ENCODE results near the gene DST.
"Not testable (repeated sequence)": the region's sequence is repeated elsewhere in the genome, so short reads cannot be mapped to it uniquely, and the experiment has no call there.

The DST gene

GRCh38 chr6:56511591-56511990, 131.1 kb downstream of the DST start:
- DNase-seq, result no peak

DNA sequence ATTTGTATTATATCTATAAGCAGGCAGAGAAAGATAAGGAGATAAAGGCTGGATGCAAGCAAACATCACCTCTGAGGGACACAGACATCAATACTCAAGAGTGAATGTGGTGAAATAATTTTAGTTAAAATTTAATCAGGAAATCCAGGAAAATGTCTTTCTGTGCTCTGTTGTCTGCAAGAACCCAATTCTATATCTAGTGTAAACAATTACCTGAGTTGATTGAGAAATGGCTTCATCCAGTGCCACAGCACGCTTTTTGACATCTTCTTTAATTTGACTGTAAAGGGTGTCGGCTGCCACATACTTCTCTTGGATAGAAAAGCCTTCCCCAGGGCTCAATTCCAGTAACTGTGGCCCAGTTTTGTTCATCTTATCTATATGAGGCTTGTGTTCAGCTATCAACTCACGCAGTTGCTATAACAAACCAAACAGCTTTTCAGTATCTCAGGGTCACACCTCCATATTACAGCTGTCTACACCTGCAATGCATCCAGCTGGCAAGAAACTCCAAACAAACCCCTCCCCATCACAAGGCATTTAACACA, 131.6 kb downstream of the DST start:
- no peak for DNase-seq

DNA sequence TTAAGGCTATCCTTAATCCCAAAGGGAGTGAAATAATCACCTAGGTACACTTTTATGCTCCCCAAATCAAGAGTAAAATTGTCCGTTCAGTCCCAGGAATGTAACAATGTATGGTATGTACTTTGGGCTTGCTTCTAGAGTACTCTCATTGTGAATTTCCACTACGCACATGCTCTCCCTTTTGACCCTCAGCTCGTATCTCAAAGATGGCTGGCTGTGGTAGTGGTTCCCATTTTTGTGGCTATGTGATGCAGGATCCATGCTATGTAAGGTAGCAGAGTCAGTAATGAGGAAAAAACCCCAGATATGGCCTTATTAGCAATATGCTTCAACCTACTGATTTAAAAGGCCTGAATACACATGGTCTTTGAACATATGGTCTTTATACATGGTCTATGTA, 133.7 kb downstream of the DST start:
- DNase-seq, result no peak

DNA sequence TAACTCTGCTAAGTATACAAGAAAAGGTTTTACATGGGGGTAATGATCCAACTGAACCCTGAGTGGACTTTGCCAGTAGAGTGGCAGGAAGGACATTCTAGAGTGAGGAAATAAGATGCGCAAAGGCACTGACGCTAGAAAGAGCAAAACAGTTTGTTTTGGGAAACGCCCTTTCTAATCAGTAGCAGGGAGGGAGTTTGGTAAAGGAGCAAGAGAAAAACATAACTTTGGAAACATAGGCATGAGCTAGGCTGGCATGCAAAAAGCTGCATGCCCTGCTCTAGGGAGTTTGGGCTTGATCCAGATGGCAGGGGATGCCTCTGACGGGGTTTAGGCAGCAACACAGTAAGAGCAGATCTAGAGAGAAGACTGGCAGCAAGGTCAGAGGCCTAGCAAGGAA, 135.2 kb downstream of the DST start:
- DNase-seq, result no peak

DNA sequence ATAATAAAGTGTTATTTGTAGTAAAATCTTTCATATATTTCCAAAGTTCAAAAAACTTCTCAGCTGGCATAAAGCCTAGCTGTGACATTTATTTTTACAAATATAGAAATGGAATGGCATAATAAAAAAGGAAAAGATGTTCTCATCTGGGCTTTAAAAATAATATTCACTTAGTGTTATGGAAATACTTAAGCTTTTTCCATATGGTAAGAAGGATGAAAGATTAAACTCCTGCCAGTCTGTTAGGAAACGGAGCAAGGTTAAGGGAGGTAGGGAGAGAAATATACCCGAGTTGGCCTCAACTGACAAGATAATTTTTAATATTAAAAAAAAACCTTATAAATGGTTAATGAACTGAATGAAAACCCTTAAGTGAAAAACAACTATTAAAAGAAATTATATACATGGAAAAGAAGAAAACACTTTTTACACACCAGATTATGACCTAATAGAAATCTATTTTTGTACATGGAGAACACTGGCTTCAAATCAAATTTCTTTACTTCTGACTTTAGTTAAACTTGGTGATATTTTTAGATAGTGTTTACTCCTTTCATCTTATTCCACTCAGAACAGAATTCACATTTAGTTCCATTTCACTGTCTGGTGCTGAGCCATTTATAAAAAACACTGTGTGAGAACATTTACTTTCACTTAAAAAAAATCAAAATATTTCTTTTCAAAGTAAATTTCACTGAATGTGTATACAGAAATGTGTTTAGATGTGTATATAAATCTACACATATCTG, 137.0 kb downstream of the DST start:
- no peak for DNase-seq

DNA sequence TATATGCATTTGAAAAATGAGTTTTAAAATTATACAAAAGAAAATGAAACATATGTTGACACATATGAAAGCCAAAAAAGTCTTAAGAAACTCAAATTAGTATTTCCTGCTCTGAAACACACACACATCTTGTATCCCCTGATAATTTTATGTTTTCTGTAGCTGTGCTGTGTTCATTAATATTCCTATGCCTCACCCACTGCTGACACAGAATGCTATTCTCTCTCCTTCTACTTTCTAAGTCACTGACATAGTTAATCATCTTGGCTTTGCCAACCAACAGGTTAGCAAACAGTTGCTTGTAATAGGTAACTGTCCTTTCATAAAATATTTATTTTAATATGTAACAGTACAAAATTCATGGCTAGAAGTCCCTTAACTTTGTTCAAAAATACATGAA, 140.7 kb downstream of the DST start:
- DNase-seq, result no peak

- DNase-seq, result no peak
Observed at GRCh38 chr6:56499095-56499494, 143.6 kb downstream of the DST start.

- DNase-seq, result no peak
Observed at GRCh38 chr6:56497691-56498090, 145.0 kb downstream of the DST start.

DNA sequence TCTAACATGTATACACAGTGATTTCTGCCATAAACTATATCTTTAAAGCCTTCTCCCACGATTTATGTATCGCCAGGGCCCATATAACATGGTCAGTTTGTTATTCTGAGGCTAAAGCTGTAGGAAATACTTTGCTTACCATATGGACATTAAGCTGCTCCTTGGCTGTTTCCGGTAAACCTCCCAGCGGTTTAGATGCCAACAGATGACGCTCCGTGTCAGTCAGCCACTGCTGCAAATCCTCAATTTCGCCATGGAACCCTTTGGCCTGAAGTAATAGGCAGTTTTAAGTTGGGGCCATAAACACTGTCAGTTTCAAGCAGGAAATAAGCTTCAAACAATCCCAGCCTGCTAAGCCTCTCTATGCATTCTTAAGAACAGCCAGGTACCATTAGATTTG, 145.4 kb downstream of the DST start:
- no peak for DNase-seq

- not testable (repeated sequence) for DNase-seq
Observed at GRCh38 chr6:56496650-56497049, 146.0 kb downstream of the DST start.

- no peak for DNase-seq
Observed at GRCh38 chr6:56495654-56496053, 147.0 kb downstream of the DST start.

- no peak for DNase-seq
Observed at GRCh38 chr6:56491606-56492328, 150.9 kb downstream of the DST start.

GRCh38 chr6:56490993-56491392, 151.7 kb downstream of the DST start:
- no peak for DNase-seq

GRCh38 chr6:56489559-56489958, 153.1 kb downstream of the DST start:
- DNase-seq, result no peak

GRCh38 chr6:56488281-56488680, 154.4 kb downstream of the DST start:
- DNase-seq, result no peak

GRCh38 chr6:56486681-56487080, 156.0 kb downstream of the DST start:
- no peak for DNase-seq

- no peak for DNase-seq
Observed at GRCh38 chr6:56484669-56485068, 158.0 kb downstream of the DST start.

- DNase-seq, result no peak
Observed at GRCh38 chr6:56483929-56484328, 158.8 kb downstream of the DST start.

DNA sequence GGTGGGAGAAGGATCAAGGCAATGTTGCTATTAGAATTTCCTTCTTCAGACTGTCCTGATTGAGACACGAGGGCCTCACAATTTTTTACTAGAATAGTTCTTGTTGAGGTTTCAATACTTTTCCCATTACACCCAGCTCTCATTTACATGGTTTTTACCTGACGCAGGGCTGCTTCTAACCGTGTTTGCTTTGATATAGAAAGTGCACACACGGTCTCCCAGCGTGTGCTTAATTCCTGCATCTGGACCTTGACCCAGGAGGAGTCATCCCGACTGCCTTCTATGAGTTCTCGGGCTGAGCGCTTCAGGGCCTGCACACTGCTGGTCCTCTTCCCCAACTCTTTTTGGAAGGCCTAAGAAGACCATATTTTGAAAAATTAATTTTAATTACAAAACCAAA, 160.2 kb downstream of the DST start:
- DNase-seq, result no peak

GRCh38 chr6:56481957-56482356, 160.7 kb downstream of the DST start:
- no peak for DNase-seq

GRCh38 chr6:56480654-56481337, 161.9 kb downstream of the DST start:
- no peak for DNase-seq

DNA sequence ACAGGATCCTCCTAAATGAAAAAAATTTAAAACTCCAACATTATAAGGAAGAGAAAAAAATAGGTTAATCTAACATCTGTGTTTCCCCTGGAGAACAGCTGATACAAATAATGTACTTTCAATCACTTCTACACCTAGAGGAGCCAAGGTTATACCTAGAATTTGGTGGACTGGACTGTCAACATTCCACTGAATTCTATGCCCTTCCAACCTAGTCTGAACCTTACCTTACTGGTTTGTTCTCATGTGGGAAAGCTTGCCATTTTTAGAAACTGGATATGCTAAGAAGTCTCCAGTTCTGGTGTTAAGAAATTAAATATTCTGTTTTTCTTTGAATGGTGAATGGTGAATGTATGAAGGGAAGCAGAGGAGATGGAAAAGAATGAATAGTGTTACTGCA, 162.4 kb downstream of the DST start:
- DNase-seq, result no peak

GRCh38 chr6:56479381-56479780, 163.3 kb downstream of the DST start:
- no peak for DNase-seq

GRCh38 chr6:56478202-56478601, 164.5 kb downstream of the DST start:
- no peak for DNase-seq
